Mesothelial cell of epicardium (in vitro differentiated cells): ENCODE measurements around the gene CNPPD1. TPM values are rescaled to one million over a fixed set of nuclear protein-coding genes. Genes with fewer than 3 reads are reported as not detected.

Experiments used
- DNase-seq, 2 experiments: peaks; one replicate each; pipeline ENCODE4 v3.0.0; 2021; ENCODE audit warnings: low spot score in 2 of 2; ENCODE audit not compliant: unreplicated experiment in 2 of 2
- H3K27ac Mint-ChIP-seq: 2 replicates; pipeline ENCODE4 v1.8.0; 2021; ENCODE audit warnings: mixed read lengths
- H3K27me3 Mint-ChIP-seq: 2 replicates; pipeline ENCODE4 v1.8.0; 2021; ENCODE audit warnings: low read depth, mixed read lengths
- H3K36me3 Mint-ChIP-seq: 2 replicates; pipeline ENCODE4 v1.8.0; 2021; ENCODE audit warnings: mixed read lengths
- H3K4me1 Mint-ChIP-seq: 2 replicates; pipeline ENCODE4 v1.8.0; 2021; ENCODE audit warnings: mixed read lengths
- H3K4me3 Mint-ChIP-seq: 2 replicates; pipeline ENCODE4 v1.8.0; 2021; ENCODE audit warnings: mild to moderate bottlenecking, moderate library complexity, mixed read lengths
- H3K9me3 Mint-ChIP-seq: 2 replicates; pipeline ENCODE4 v1.8.0; 2021; ENCODE audit warnings: mixed read lengths
- CTCF ChIP-seq: fragments of 200-600 bp; sonication (generic); IDR thresholded peaks from one replicate; pipeline ENCODE4 v1.5.0; 2021; ENCODE audit warnings: antibody characterized with exemption; ENCODE audit not compliant: unreplicated experiment
- total RNA-seq: library from RNA; stranded (reverse); gene quantifications from 3 replicates; pipeline ENCODE4 v1.2.1, GENCODE V29; 2021

The CNPPD1 gene
- total RNA-seq, 1 donor from 2014 or later, result 28.2 TPM

- no peak for DNase-seq
- no peaks in the 10 kb centered on the region for H3K27me3 Mint-ChIP-seq
- H3K9me3 Mint-ChIP-seq, result no peaks in the 10 kb centered on the region
- no peak overlapping the region for H3K4me3 Mint-ChIP-seq
- H3K27ac Mint-ChIP-seq, result no peak overlapping the region
- TF ChIP-seq CTCF, result no peak
- peaks cover 16% of the 10 kb centered on the region for H3K36me3 Mint-ChIP-seq
- H3K4me1 Mint-ChIP-seq, result peaks cover 18% of the 10 kb centered on the region
These were observed 33.6 kb upstream of the CNPPD1 start for GRCh38 chr2:219210196-219210885.

- peaks cover 16% of the 10 kb centered on the region for H3K36me3 Mint-ChIP-seq
- DNase-seq, result no peak
- H3K9me3 Mint-ChIP-seq, result no peaks in the 10 kb centered on the region
- no peak for TF ChIP-seq CTCF
- no peak overlapping the region for H3K27ac Mint-ChIP-seq
- H3K27me3 Mint-ChIP-seq, result no peaks in the 10 kb centered on the region
- no peak overlapping the region for H3K4me3 Mint-ChIP-seq
- peaks cover 18% of the 10 kb centered on the region for H3K4me1 Mint-ChIP-seq
These were observed 32.8 kb upstream of the CNPPD1 start for GRCh38 chr2:219209236-219210195.

DNA sequence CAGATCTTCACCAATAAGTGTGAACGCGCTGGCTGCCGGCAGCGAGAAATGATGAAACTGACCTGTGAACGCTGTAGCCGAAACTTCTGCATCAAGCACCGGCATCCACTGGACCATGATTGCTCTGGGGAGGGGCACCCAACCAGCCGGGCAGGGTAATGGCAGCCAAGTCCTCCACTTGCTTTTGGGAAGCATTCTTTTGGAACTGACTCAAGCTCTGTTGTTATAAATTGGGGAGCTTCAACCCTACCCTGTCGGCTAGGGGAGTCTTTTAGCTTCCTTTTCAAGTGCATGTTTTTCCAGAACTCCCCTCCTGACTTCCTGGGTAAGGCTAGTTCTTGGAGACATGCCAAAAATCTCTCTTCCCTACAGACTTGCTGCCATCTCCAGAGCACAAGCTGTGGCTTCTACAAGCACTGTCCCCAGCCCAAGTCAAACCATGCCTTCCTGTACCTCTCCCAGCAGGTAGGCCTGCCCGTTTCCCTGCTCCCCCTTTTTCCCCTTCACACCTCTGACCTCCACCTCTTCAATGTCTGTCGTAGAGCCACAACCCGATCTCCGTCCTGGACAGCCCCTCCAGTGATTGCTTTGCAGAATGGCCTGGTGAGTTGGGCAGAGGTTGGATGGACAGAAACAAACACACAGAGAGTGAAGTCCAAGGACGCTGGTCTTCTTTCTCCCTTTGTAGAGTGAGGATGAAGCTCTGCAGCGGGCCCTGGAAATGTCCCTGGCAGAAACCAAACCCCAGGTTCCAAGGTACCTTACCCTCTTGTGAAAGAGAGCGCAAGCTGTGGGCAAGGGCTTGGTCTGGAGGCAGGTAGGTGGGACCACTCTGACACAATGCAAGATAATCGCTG lies 31.4 kb upstream of the CNPPD1 start:
- DNase-seq, result no peak
- H3K27me3 Mint-ChIP-seq, result no peaks in the 10 kb centered on the region
- peak overlapping the region; percentile 84 for H3K4me3 Mint-ChIP-seq
- H3K27ac Mint-ChIP-seq, result peak overlapping the region; percentile 81
- peaks cover 18% of the 10 kb centered on the region for H3K4me1 Mint-ChIP-seq
- H3K9me3 Mint-ChIP-seq, result no peaks in the 10 kb centered on the region
- H3K36me3 Mint-ChIP-seq, result peaks cover 6% of the 10 kb centered on the region
- TF ChIP-seq CTCF, result no peak

GRCh38 chr2:219207134-219207883 lies 30.6 kb upstream of the CNPPD1 start:
- no peak for TF ChIP-seq CTCF
- Mint-ChIP-seq H3K27ac (peak overlapping the region; percentile 81), H3K4me1 (peaks cover 18% of the 10 kb centered on the region), H3K4me3 (peak overlapping the region; percentile 84), H3K27me3 (no peaks in the 10 kb centered on the region), H3K9me3 (no peaks in the 10 kb centered on the region), H3K36me3 (peaks cover 6% of the 10 kb centered on the region)
- no peak for DNase-seq
